Neural cell (in vitro differentiated cells): ENCODE data around the gene ELOVL1.

Experiments
- EP300 ChIP-seq: fragments of 450-650 bp; conservative IDR thresholded peaks from 2 replicates; pipeline ENCODE4 v1.6.1; 2014; ENCODE audit warnings: antibody characterized with exemption, mild to moderate bottlenecking, moderate library complexity; ENCODE audit not compliant: poor library complexity, severe bottlenecking
- TAF1 ChIP-seq: IDR thresholded peaks from 2 replicates; pipeline ENCODE4 v1.6.1; 2012; ENCODE audit warnings: low read depth
- TF ChIP-seq, protein P1 (sequence below): fragments of 450-650 bp; IDR thresholded peaks from 2 replicates; pipeline ENCODE4 v1.5.1; 2014; ENCODE audit warnings: antibody characterized with exemption, mild to moderate bottlenecking, moderate library complexity; ENCODE audit not compliant: poor library complexity, severe bottlenecking
- TF ChIP-seq, protein P2 (sequence below): IDR thresholded peaks from 2 replicates; pipeline ENCODE4 v1.6.1; 2012; ENCODE audit warnings: borderline replicate concordance

DNA sequence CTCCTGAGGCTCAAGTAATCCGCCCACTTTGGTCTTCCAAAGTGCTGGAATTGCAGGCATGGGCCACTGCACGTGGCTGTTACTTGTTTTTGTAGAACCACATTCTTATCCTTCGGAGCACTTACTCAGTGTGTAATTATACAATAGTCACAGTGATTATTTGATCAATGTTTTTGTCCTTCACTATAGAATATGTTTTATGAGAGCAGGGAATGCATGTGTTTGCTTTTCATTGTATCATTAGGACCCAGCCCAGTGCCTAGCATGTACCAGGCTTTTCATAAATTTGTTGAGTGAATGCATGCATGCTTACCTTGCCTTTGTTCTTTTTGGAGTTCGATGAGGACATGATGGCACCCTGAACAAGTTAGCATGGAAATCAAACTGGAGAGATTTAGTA, 27.7 kb upstream of the ELOVL1 start:
- TF ChIP-seq, protein P1, sequence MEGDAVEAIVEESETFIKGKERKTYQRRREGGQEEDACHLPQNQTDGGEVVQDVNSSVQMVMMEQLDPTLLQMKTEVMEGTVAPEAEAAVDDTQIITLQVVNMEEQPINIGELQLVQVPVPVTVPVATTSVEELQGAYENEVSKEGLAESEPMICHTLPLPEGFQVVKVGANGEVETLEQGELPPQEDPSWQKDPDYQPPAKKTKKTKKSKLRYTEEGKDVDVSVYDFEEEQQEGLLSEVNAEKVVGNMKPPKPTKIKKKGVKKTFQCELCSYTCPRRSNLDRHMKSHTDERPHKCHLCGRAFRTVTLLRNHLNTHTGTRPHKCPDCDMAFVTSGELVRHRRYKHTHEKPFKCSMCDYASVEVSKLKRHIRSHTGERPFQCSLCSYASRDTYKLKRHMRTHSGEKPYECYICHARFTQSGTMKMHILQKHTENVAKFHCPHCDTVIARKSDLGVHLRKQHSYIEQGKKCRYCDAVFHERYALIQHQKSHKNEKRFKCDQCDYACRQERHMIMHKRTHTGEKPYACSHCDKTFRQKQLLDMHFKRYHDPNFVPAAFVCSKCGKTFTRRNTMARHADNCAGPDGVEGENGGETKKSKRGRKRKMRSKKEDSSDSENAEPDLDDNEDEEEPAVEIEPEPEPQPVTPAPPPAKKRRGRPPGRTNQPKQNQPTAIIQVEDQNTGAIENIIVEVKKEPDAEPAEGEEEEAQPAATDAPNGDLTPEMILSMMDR: no peak
- TF ChIP-seq, protein P2, sequence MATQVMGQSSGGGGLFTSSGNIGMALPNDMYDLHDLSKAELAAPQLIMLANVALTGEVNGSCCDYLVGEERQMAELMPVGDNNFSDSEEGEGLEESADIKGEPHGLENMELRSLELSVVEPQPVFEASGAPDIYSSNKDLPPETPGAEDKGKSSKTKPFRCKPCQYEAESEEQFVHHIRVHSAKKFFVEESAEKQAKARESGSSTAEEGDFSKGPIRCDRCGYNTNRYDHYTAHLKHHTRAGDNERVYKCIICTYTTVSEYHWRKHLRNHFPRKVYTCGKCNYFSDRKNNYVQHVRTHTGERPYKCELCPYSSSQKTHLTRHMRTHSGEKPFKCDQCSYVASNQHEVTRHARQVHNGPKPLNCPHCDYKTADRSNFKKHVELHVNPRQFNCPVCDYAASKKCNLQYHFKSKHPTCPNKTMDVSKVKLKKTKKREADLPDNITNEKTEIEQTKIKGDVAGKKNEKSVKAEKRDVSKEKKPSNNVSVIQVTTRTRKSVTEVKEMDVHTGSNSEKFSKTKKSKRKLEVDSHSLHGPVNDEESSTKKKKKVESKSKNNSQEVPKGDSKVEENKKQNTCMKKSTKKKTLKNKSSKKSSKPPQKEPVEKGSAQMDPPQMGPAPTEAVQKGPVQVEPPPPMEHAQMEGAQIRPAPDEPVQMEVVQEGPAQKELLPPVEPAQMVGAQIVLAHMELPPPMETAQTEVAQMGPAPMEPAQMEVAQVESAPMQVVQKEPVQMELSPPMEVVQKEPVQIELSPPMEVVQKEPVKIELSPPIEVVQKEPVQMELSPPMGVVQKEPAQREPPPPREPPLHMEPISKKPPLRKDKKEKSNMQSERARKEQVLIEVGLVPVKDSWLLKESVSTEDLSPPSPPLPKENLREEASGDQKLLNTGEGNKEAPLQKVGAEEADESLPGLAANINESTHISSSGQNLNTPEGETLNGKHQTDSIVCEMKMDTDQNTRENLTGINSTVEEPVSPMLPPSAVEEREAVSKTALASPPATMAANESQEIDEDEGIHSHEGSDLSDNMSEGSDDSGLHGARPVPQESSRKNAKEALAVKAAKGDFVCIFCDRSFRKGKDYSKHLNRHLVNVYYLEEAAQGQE: no peak
- TF ChIP-seq EP300 (no peak), TAF1 (no peak)
